ENCODE results near the gene ARHGAP8.

ARHGAP8 gene

GRCh38 chr22:44752285-44753188, at the start of gene ARHGAP8:
Gene ARHGAP8, plus strand, starts transcription at chr22:44752575. Its CDS starts 33,953 bp downstream, at chr22:44786528.
- no peak for DNase-seq

GRCh38 chr22:44703255-44703870, 49.0 kb upstream of the ARHGAP8 start:
- DNase-seq, result no peak

GRCh38 chr22:44704159-44705021, 48.0 kb upstream of the ARHGAP8 start:
- DNase-seq, result no peak

- no peak for DNase-seq
Observed at GRCh38 chr22:44705022-44705297, 47.4 kb upstream of the ARHGAP8 start.

GRCh38 chr22:44706488-44706887, 45.9 kb upstream of the ARHGAP8 start:
- no peak for DNase-seq

GRCh38 chr22:44707178-44707577, 45.2 kb upstream of the ARHGAP8 start:
- DNase-seq, result no peak

GRCh38 chr22:44707752-44708151, 44.6 kb upstream of the ARHGAP8 start:
- DNase-seq, result no peak

GRCh38 chr22:44709881-44710392, 42.4 kb upstream of the ARHGAP8 start:
- DNase-seq, result no peak

GRCh38 chr22:44710474-44711240, 41.7 kb upstream of the ARHGAP8 start:
- DNase-seq, result no peak

GRCh38 chr22:44711241-44711560, 41.2 kb upstream of the ARHGAP8 start:
- DNase-seq, result no peak

- no peak for DNase-seq
Observed at GRCh38 chr22:44711690-44712555, 40.5 kb upstream of the ARHGAP8 start.

GRCh38 chr22:44712962-44713361, 39.4 kb upstream of the ARHGAP8 start:
- DNase-seq, result no peak

GRCh38 chr22:44714703-44715350, 37.5 kb upstream of the ARHGAP8 start:
- DNase-seq, result no peak

GRCh38 chr22:44718418-44718817, 34.0 kb upstream of the ARHGAP8 start:
- no peak for DNase-seq

GRCh38 chr22:44719586-44720368, 32.6 kb upstream of the ARHGAP8 start:
- no peak for DNase-seq

- no peak for DNase-seq
Observed at GRCh38 chr22:44721213-44721612, 31.2 kb upstream of the ARHGAP8 start.

- DNase-seq, result no peak
Observed at GRCh38 chr22:44722611-44723010, 29.8 kb upstream of the ARHGAP8 start.

GRCh38 chr22:44723801-44724200, 28.6 kb upstream of the ARHGAP8 start:
- DNase-seq, result no peak

GRCh38 chr22:44724416-44724815, 28.0 kb upstream of the ARHGAP8 start:
- no peak for DNase-seq

GRCh38 chr22:44724859-44725258, 27.5 kb upstream of the ARHGAP8 start:
- no peak for DNase-seq
